ENCODE data around the gene OR2H2.

Gene OR2H2

GRCh38 chr6:29584821-29585220 is at the start of gene OR2H2:
Gene OR2H2, plus strand, starts transcription at chr6:29585121. Its CDS starts 2,824 bp downstream, at chr6:29587945.
- DNase-seq (ENCODE audit: low spot score), result no peak
- TF ChIP-seq CTCF (IDR thresholded peaks at IDR 0.05; ENCODE audit: extremely low read depth, missing control alignments), result no peak

GRCh38 chr6:29537714-29538403 is 47.1 kb upstream of the OR2H2 start:
- no peak for TF ChIP-seq CTCF (IDR thresholded peaks at IDR 0.05; ENCODE audit: extremely low read depth, missing control alignments)

DNA sequence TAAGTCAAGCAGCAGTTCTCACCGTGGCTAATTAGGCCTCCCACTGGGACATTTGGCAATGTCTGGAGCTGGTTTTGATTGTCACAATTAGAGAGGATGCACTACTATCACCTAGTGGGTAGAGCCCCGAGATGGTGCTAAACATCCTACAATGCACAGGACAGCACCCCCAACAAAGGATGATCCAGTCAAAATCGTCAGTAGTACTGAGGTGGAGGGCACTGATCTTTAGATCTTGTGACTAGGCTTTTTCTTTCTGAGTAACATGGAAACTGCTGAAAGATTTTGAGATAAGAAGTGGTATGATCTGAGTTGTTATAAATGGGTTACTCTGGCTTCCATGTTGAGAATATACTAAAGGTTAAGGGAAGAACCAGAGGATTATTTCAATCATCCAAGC is 37.3 kb upstream of the OR2H2 start:
- TF ChIP-seq CTCF (IDR thresholded peaks at IDR 0.05; ENCODE audit: extremely low read depth, missing control alignments), result no peak

More at GRCh38 chr6:29537714-29538403, 47.1 kb upstream of the OR2H2 start:
- DNase-seq (ENCODE audit: low spot score), result no peak

DNA sequence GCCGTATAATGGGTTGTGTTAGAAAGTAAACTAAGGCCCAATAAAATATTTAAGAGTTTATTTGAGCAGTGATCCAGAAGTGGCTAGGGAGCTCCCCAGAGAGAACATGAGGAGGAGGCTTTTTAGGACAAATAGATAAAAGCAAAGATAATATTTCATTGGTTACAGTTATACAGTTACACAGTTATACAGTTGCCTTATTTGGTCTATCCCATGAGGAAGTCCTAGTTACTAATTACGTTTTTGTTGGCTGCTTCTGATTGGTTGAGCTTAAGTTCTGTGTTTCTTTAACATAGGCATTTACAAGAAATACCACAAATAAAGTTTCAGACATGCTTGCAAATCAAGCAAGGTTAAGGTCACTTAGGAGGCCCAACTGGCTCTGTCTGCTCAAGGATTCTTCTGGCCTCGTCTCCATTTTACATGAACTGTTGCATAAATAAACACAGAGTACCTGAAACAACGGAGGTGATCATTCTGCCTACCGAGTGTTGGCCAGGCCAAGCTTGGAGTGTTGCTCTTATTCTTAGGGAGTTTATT is 32.3 kb upstream of the OR2H2 start:
- TF ChIP-seq CTCF (IDR thresholded peaks at IDR 0.05; ENCODE audit: extremely low read depth, missing control alignments), result no peak
- peak; percentile 85 for DNase-seq (ENCODE audit: low spot score)

More for the DNA sequence above, 37.3 kb upstream of the OR2H2 start:
- no peak for DNase-seq (ENCODE audit: low spot score)

GRCh38 chr6:29553268-29554057 is 31.5 kb upstream of the OR2H2 start:
- no peak for TF ChIP-seq CTCF (IDR thresholded peaks at IDR 0.05; ENCODE audit: extremely low read depth, missing control alignments)
- DNase-seq (ENCODE audit: low spot score), result peak; percentile 57

DNA sequence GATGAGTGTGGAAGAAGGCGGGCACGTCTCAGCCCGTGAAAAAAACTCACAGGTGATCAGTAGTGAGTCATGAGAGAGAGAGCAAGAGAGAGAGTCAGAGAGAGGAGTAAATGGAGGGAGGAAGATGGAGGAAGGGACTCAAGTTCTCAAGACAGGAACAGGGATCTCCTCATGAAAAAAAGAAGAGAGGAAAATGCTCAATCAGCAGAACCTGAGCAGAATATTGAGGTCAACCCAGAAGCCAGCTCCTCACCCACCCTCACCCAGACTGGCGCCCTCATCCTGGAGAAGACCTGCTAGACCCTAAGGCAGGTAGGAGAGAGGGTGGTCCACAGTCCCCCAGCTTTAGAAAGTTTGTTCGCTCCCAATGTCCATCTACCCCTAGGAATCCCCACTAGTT is 30.2 kb upstream of the OR2H2 start:
- no peak for TF ChIP-seq CTCF (IDR thresholded peaks at IDR 0.05; ENCODE audit: extremely low read depth, missing control alignments)

DNA sequence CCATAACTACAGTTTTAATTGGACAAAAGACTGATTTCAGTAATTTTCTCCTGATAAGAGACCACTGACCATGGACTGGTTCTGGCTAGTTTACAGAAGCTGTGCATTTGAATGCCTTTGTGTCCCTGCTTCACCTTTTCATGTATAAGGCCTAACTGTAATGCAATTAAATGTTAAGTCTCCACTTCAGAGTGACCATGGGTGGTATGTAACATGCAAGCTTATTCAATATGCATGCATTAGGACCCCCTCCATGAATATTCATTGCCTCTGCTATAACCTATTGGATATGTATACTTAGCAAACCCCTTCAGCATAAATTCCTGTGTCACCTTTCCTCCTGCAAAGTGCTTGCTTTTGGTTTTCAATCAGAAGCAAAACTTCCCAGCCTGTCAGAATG is 27.6 kb upstream of the OR2H2 start:
- no peak for DNase-seq (ENCODE audit: low spot score)

More for the DNA sequence above, 30.2 kb upstream of the OR2H2 start:
- DNase-seq (ENCODE audit: low spot score), result no peak

More for the DNA sequence above, 27.6 kb upstream of the OR2H2 start:
- no peak for TF ChIP-seq CTCF (IDR thresholded peaks at IDR 0.05; ENCODE audit: extremely low read depth, missing control alignments)
